HepG2 (cell line): ENCODE data around the gene SHISA4. TPM values are rescaled to one million over a fixed set of nuclear protein-coding genes. Genes with fewer than 3 reads are reported as not detected.

Experiments
- ARNT ChIP-seq: fragments of 450-650 bp; IDR thresholded peaks from 2 replicates; pipeline ENCODE4 v1.6.1; 2017
- CEBPG ChIP-seq: IDR thresholded peaks from 2 replicates; pipeline ENCODE4 v1.6.1; 2016
- HDAC6 ChIP-seq: fragments of 200-600 bp; sonication (generic); IDR thresholded peaks from 2 replicates; pipeline ENCODE4 v1.7.0; 2017; ENCODE audit warnings: mild to moderate bottlenecking, antibody characterized with exemption, low read length, low read depth
- HOXA3 ChIP-seq: sonication (generic); formaldehyde crosslinking; IDR thresholded peaks from 2 replicates; pipeline ENCODE4 v1.5.0; 2020; ENCODE audit warnings: missing genetic modification reagents
- MTF2 ChIP-seq: sonication (generic); formaldehyde crosslinking; IDR thresholded peaks from 2 replicates; pipeline ENCODE4 v1.5.0; 2020; ENCODE audit warnings: missing genetic modification reagents, borderline replicate concordance
- NKX3-1 ChIP-seq: sonication (generic); formaldehyde crosslinking; IDR thresholded peaks from 2 replicates; pipeline ENCODE4 v1.5.0; 2020; ENCODE audit warnings: missing genetic modification reagents
- NR2F6 ChIP-seq, 2 experiments: IDR thresholded peaks; 2 replicates each; pipeline ENCODE4 v1.6.1; 2016; ENCODE audit warnings: antibody characterized with exemption in 1 of 2, mild to moderate bottlenecking in 1 of 2
- RBAK ChIP-seq: sonication (generic); formaldehyde crosslinking; IDR thresholded peaks from 2 replicates; pipeline ENCODE4 v1.5.1; 2020; ENCODE audit warnings: mild to moderate bottlenecking, missing genetic modification reagents
- ZBTB7A ChIP-seq: sonication (generic); formaldehyde crosslinking; IDR thresholded peaks from 2 replicates; pipeline ENCODE4 v1.8.0; 2022; ENCODE audit warnings: mild to moderate bottlenecking, missing genetic modification reagents
- ZIK1 ChIP-seq: sonication (generic); formaldehyde crosslinking; IDR thresholded peaks from 2 replicates; pipeline ENCODE4 v1.5.0; 2020; ENCODE audit warnings: mild to moderate bottlenecking, low read depth, missing genetic modification reagents, borderline replicate concordance
- ZNF136 ChIP-seq: sonication (generic); formaldehyde crosslinking; IDR thresholded peaks from 2 replicates; pipeline ENCODE4 v1.8.1; 2022; ENCODE audit warnings: low read depth, mild to moderate bottlenecking, moderate library complexity, missing genetic modification reagents
- ZNF546 ChIP-seq: sonication (generic); formaldehyde crosslinking; conservative IDR thresholded peaks from 2 replicates; pipeline ENCODE4 v1.8.1; 2023; ENCODE audit warnings: mild to moderate bottlenecking, missing genetic modification reagents
- ZNF670 ChIP-seq: sonication (generic); formaldehyde crosslinking; IDR thresholded peaks from 2 replicates; pipeline ENCODE4 v1.8.0; 2022; ENCODE audit warnings: mild to moderate bottlenecking, missing genetic modification reagents, borderline replicate concordance
- polyA plus RNA-seq, 8 experiments: library from polyadenylated mRNA; depleted of rRNA in 3 of 8; stranded (reverse) in 7 of 8; unstranded in 1 of 8; fragments of >200 nt; fragmentation: Illumina TruSeq in 4 of 8; extraction: Trizol in 4 of 8; gene quantifications; 2 replicates each; pipeline versions ENCODE4 v1.2.1 to v1.2.3, GENCODE V29; 2011 to 2016; ENCODE audit warnings: low read depth in 4 of 8, missing spikeins in 1 of 8, mixed read lengths in 1 of 8; ENCODE audit not compliant: insufficient read depth in 1 of 8
- total RNA-seq, 5 experiments: library from RNA; depleted of rRNA; stranded (reverse); fragments of >200 nt; fragmentation: Illumina TruSeq; extraction: Trizol; gene quantifications; 2 replicates each; pipeline ENCODE4 v1.2.3, GENCODE V29; 2016; ENCODE audit warnings: low read depth in 1 of 5
- TF ChIP-seq, protein P1 (sequence below): sonication (generic); formaldehyde crosslinking; IDR thresholded peaks from 2 replicates; pipeline ENCODE4 v1.4.0; 2020; ENCODE audit warnings: missing genetic modification reagents
- TF ChIP-seq, protein P2 (sequence below): sonication (generic); formaldehyde crosslinking; IDR thresholded peaks from 2 replicates; pipeline ENCODE4 v1.8.1; 2023; ENCODE audit warnings: missing genetic modification reagents, mild to moderate bottlenecking, borderline replicate concordance
- TF ChIP-seq, protein P3 (sequence below), 2 experiments: sonication (generic) in 1 of 2; formaldehyde crosslinking in 1 of 2; IDR thresholded peaks; 2 replicates each; pipeline versions ENCODE4 v1.4.0 to v1.6.1; 2016 to 2020; ENCODE audit warnings: borderline replicate concordance in 1 of 2, low read depth in 1 of 2, mild to moderate bottlenecking in 1 of 2, missing genetic modification reagents in 1 of 2
- TF ChIP-seq, protein P4 (sequence below): sonication (generic); formaldehyde crosslinking; IDR thresholded peaks from 2 replicates; pipeline ENCODE4 v1.5.0; 2020; ENCODE audit warnings: mild to moderate bottlenecking, missing genetic modification reagents
- TF ChIP-seq, protein P5 (sequence below): sonication (generic); formaldehyde crosslinking; IDR thresholded peaks from 2 replicates; pipeline ENCODE4 v1.5.0; 2020; ENCODE audit warnings: missing genetic modification reagents

The SHISA4 gene
- total and polyA plus RNA-seq, 2 of the 13 experiments (the other 11 are each of a cell fraction or from before 2014, with no cell fraction given): 0.51 to 1.0 TPM

DNA sequence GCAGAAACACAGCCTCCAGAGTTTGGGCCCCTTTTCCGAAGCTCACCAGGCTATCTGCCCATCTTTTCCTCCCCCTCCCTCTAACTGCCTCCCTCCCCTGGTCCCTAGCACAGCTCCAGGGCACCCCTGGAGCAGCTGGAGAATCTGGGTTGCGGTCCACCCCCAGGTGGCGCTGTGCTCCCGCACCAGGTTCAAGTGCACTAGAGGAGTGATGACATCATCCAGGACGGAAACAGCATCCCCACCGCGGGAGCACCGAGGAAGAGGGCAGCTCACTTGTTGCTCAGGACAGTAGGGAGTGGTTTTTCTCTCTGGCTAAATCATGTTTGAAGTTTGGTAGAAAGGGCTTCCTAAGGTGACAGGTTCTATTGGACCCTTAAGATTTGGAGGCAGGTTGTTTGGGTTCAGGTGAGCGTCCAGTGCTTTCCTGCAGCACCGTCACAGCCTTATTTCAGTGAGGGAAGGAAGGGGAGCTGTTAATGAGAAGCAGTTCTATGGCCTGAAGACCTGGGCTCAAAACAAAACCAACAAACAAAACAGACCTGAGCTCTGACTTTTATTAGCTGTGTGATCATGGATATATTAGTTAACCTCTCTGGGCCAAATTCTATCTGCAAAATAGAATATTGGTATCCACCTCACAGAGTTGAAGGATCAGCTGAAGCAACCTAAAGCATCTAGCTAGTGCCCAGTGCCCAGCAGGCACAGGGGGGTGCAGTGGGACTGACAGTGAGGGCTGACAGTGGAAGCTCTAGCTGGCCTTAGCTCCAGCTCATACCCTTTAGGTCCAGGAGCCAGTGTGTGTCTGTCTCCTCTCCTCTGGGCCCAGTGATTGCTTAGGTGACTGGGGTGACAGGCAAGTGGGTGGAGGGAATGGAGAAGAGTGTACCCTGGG is 7.5 kb downstream of the SHISA4 start (continued):
- TF ChIP-seq, protein P1, sequence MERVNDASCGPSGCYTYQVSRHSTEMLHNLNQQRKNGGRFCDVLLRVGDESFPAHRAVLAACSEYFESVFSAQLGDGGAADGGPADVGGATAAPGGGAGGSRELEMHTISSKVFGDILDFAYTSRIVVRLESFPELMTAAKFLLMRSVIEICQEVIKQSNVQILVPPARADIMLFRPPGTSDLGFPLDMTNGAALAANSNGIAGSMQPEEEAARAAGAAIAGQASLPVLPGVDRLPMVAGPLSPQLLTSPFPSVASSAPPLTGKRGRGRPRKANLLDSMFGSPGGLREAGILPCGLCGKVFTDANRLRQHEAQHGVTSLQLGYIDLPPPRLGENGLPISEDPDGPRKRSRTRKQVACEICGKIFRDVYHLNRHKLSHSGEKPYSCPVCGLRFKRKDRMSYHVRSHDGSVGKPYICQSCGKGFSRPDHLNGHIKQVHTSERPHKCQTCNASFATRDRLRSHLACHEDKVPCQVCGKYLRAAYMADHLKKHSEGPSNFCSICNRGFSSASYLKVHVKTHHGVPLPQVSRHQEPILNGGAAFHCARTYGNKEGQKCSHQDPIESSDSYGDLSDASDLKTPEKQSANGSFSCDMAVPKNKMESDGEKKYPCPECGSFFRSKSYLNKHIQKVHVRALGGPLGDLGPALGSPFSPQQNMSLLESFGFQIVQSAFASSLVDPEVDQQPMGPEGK (CRISPR knock-in tag): 0 out of 2 replicates have a peak, but pooled peaks have one; percentile 23
- TF ChIP-seq ARNT (no peak), NKX3-1 (CRISPR knock-in tag) (no peak), ZNF546 (no peak), NR2F6 (IDR thresholded peaks at IDR 0.05) (no peak), NR2F6 (CRISPR knock-in tag; IDR thresholded peaks at IDR 0.05) (0 out of 2 replicates have a peak, but pooled peaks have one; percentile 19), CEBPG (CRISPR knock-in tag) (peak; percentile 84), RBAK (no peak), ZNF670 (CRISPR knock-in tag) (no peak), ZIK1 (CRISPR knock-in tag) (no peak), HDAC6 (no peak), MTF2 (no peak), ZBTB7A (CRISPR knock-in tag) (no peak), HOXA3 (peak; percentile 61), ZNF136 (no peak)
- TF ChIP-seq, protein P2, sequence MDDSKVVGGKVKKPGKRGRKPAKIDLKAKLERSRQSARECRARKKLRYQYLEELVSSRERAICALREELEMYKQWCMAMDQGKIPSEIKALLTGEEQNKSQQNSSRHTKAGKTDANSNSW (CRISPR knock-in tag): no peak
- TF ChIP-seq, protein P3, sequence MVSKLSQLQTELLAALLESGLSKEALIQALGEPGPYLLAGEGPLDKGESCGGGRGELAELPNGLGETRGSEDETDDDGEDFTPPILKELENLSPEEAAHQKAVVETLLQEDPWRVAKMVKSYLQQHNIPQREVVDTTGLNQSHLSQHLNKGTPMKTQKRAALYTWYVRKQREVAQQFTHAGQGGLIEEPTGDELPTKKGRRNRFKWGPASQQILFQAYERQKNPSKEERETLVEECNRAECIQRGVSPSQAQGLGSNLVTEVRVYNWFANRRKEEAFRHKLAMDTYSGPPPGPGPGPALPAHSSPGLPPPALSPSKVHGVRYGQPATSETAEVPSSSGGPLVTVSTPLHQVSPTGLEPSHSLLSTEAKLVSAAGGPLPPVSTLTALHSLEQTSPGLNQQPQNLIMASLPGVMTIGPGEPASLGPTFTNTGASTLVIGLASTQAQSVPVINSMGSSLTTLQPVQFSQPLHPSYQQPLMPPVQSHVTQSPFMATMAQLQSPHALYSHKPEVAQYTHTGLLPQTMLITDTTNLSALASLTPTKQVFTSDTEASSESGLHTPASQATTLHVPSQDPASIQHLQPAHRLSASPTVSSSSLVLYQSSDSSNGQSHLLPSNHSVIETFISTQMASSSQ (IDR thresholded peaks at IDR 0.05; ENCODE audit: low read depth): no peak
- TF ChIP-seq, protein P3 (CRISPR knock-in tag; IDR thresholded peaks at IDR 0.05; ENCODE audit: borderline replicate concordance): no peak
- TF ChIP-seq, protein P4, sequence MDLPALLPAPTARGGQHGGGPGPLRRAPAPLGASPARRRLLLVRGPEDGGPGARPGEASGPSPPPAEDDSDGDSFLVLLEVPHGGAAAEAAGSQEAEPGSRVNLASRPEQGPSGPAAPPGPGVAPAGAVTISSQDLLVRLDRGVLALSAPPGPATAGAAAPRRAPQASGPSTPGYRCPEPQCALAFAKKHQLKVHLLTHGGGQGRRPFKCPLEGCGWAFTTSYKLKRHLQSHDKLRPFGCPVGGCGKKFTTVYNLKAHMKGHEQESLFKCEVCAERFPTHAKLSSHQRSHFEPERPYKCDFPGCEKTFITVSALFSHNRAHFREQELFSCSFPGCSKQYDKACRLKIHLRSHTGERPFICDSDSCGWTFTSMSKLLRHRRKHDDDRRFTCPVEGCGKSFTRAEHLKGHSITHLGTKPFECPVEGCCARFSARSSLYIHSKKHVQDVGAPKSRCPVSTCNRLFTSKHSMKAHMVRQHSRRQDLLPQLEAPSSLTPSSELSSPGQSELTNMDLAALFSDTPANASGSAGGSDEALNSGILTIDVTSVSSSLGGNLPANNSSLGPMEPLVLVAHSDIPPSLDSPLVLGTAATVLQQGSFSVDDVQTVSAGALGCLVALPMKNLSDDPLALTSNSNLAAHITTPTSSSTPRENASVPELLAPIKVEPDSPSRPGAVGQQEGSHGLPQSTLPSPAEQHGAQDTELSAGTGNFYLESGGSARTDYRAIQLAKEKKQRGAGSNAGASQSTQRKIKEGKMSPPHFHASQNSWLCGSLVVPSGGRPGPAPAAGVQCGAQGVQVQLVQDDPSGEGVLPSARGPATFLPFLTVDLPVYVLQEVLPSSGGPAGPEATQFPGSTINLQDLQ (CRISPR knock-in tag): no peak
- TF ChIP-seq, protein P5, sequence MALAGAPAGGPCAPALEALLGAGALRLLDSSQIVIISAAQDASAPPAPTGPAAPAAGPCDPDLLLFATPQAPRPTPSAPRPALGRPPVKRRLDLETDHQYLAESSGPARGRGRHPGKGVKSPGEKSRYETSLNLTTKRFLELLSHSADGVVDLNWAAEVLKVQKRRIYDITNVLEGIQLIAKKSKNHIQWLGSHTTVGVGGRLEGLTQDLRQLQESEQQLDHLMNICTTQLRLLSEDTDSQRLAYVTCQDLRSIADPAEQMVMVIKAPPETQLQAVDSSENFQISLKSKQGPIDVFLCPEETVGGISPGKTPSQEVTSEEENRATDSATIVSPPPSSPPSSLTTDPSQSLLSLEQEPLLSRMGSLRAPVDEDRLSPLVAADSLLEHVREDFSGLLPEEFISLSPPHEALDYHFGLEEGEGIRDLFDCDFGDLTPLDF (CRISPR knock-in tag): no peak
